Activated CD4-positive, alpha-beta T cell treated with anti-CD3 and anti-CD28 coated beads, Interleukin-2, amount 10 ng/mL, durations not matched to agents 24 days and 14 days (primary cell): ENCODE data around the gene SWSAP1. TPM values are rescaled to one million over a fixed set of nuclear protein-coding genes. Genes with fewer than 3 reads are reported as not detected.
A peak's percentile ranks its signal among the peaks of the same experiment; 100 is the strongest.
"Not testable (repeated sequence)": the region's sequence is repeated elsewhere in the genome, so short reads cannot be mapped to it uniquely, and the experiment has no call there.

Experiments used
- DNase-seq: peaks from one replicate; pipeline ENCODE4 v3.0.0; 2022
- H3K27ac Mint-ChIP-seq: one replicate; pipeline ENCODE4 v1.8.0; 2022; ENCODE audit warnings: mild to moderate bottlenecking, mixed read lengths
- H3K27me3 Mint-ChIP-seq: one replicate; pipeline ENCODE4 v1.8.0; 2022; ENCODE audit warnings: mixed read lengths
- H3K36me3 Mint-ChIP-seq: one replicate; pipeline ENCODE4 v1.8.0; 2022; ENCODE audit warnings: low read depth, mild to moderate bottlenecking, mixed read lengths
- H3K4me1 Mint-ChIP-seq: one replicate; pipeline ENCODE4 v1.8.0; 2021; ENCODE audit warnings: mixed read lengths
- H3K4me3 Mint-ChIP-seq: one replicate; pipeline ENCODE4 v1.8.0; 2022; ENCODE audit warnings: mild to moderate bottlenecking, moderate library complexity, mixed read lengths
- H3K9me3 Mint-ChIP-seq: one replicate; pipeline ENCODE4 v1.8.0; 2021; ENCODE audit warnings: mixed read lengths
- intact Hi-C: fragments of 100-400 bp; cut with micrococcal nuclease; formaldehyde crosslinking; loops from one replicate; pipeline ENCODE4 v1.15.1; 2023
- total RNA-seq: library from RNA; stranded (reverse); gene quantifications from 2 replicates; pipeline ENCODE4 v1.2.3, GENCODE V29; 2022

The SWSAP1 gene
- total RNA-seq, 1 donor from 2014 or later: 2.3 TPM

- Mint-ChIP-seq H3K9me3 (no peaks in the 10 kb centered on the region), H3K4me1 (peaks cover 2% of the 10 kb centered on the region), H3K27ac (no peak overlapping the region), H3K4me3 (no peak overlapping the region), H3K27me3 (peaks cover 6% of the 10 kb centered on the region), H3K36me3 (no peaks in the 10 kb centered on the region)
- DNase-seq: peak; percentile 53
- intact Hi-C loops: no loop called here
These were observed 25.2 kb downstream of the SWSAP1 start for GRCh38 chr19:11399667-11400066.

- Mint-ChIP-seq H3K9me3 (no peaks in the 10 kb centered on the region), H3K4me1 (no peaks in the 10 kb centered on the region), H3K27ac (no peak overlapping the region), H3K36me3 (no peaks in the 10 kb centered on the region), H3K27me3 (peaks cover 4% of the 10 kb centered on the region), H3K4me3 (no peak overlapping the region)
- DNase-seq: no peak
- intact Hi-C loops: no loop called here
These were observed 26.3 kb downstream of the SWSAP1 start for GRCh38 chr19:11400798-11401197.

- no peak overlapping the region for H3K27ac Mint-ChIP-seq
- H3K36me3 Mint-ChIP-seq: no peaks in the 10 kb centered on the region
- no peak for DNase-seq
- intact Hi-C loops: no loop called here
- no peaks in the 10 kb centered on the region for H3K9me3 Mint-ChIP-seq
- peaks cover 9% of the 10 kb centered on the region for H3K27me3 Mint-ChIP-seq
- no peaks in the 10 kb centered on the region for H3K4me1 Mint-ChIP-seq
- H3K4me3 Mint-ChIP-seq: no peak overlapping the region
These were observed 27.5 kb downstream of the SWSAP1 start for GRCh38 chr19:11401808-11402543.

GRCh38 chr19:11404588-11405222 is 30.2 kb downstream of the SWSAP1 start:
- H3K27me3 Mint-ChIP-seq: peaks cover 11% of the 10 kb centered on the region
- no peak overlapping the region for H3K27ac Mint-ChIP-seq

GRCh38 chr19:11405846-11406643 is 31.6 kb downstream of the SWSAP1 start:
- intact Hi-C loops: no loop called here
- Mint-ChIP-seq H3K9me3 (no peaks in the 10 kb centered on the region), H3K27ac (no peak overlapping the region)

More at GRCh38 chr19:11404588-11405222, 30.2 kb downstream of the SWSAP1 start:
- Mint-ChIP-seq H3K36me3 (no peaks in the 10 kb centered on the region), H3K4me1 (no peaks in the 10 kb centered on the region), H3K4me3 (no peak overlapping the region), H3K9me3 (no peaks in the 10 kb centered on the region)
- intact Hi-C loops: no loop called here
- no peak for DNase-seq

GRCh38 chr19:11406703-11407236 is 32.3 kb downstream of the SWSAP1 start:
- DNase-seq, H3K4me3 Mint-ChIP-seq, intact Hi-C loops, H3K9me3 Mint-ChIP-seq, H3K27ac Mint-ChIP-seq, H3K36me3 Mint-ChIP-seq, H3K4me1 Mint-ChIP-seq: not testable (repeated sequence)
- H3K27me3 Mint-ChIP-seq: peaks cover 16% of the 10 kb centered on the region

More at GRCh38 chr19:11405846-11406643, 31.6 kb downstream of the SWSAP1 start:
- DNase-seq: peak; percentile 73
- H3K27me3 Mint-ChIP-seq: peaks cover 13% of the 10 kb centered on the region
- H3K36me3 Mint-ChIP-seq: no peaks in the 10 kb centered on the region
- H3K4me3 Mint-ChIP-seq: no peak overlapping the region
- H3K4me1 Mint-ChIP-seq: no peaks in the 10 kb centered on the region

- Mint-ChIP-seq H3K4me1 (no peaks in the 10 kb centered on the region), H3K36me3 (no peaks in the 10 kb centered on the region), H3K4me3 (no peak overlapping the region), H3K9me3 (no peaks in the 10 kb centered on the region), H3K27ac (no peak overlapping the region), H3K27me3 (peaks cover 16% of the 10 kb centered on the region)
- intact Hi-C loops: no loop called here
- DNase-seq: no peak
These were observed 34.1 kb downstream of the SWSAP1 start for GRCh38 chr19:11408591-11408990.

- Mint-ChIP-seq H3K4me3 (no peak overlapping the region), H3K27ac (no peak overlapping the region), H3K27me3 (peaks cover 13% of the 10 kb centered on the region), H3K4me1 (no peaks in the 10 kb centered on the region), H3K9me3 (no peaks in the 10 kb centered on the region), H3K36me3 (no peaks in the 10 kb centered on the region)
- intact Hi-C loops: no loop called here
- no peak for DNase-seq
These were observed 36.2 kb downstream of the SWSAP1 start for GRCh38 chr19:11410682-11411081.

- Mint-ChIP-seq H3K36me3 (no peaks in the 10 kb centered on the region), H3K4me1 (peaks cover 2% of the 10 kb centered on the region), H3K4me3 (no peak overlapping the region), H3K27me3 (peaks cover 37% of the 10 kb centered on the region), H3K9me3 (no peaks in the 10 kb centered on the region), H3K27ac (no peak overlapping the region)
- intact Hi-C loops: no loop called here
- DNase-seq: peak; percentile 52
These were observed 40.1 kb downstream of the SWSAP1 start for GRCh38 chr19:11414544-11414943.

- H3K4me3 Mint-ChIP-seq: no peak overlapping the region
- peaks cover 48% of the 10 kb centered on the region for H3K27me3 Mint-ChIP-seq
- H3K27ac Mint-ChIP-seq: no peak overlapping the region
- H3K4me1 Mint-ChIP-seq: peaks cover 13% of the 10 kb centered on the region
- no peaks in the 10 kb centered on the region for H3K36me3 Mint-ChIP-seq
- no peak for DNase-seq
- intact Hi-C loops: no loop called here
- H3K9me3 Mint-ChIP-seq: no peaks in the 10 kb centered on the region
These were observed 42.0 kb downstream of the SWSAP1 start for GRCh38 chr19:11416346-11417052.

GRCh38 chr19:11418094-11418548 is 43.7 kb downstream of the SWSAP1 start:
- Mint-ChIP-seq H3K36me3 (no peaks in the 10 kb centered on the region), H3K4me1 (peaks cover 25% of the 10 kb centered on the region), H3K27ac (no peak overlapping the region), H3K9me3 (no peaks in the 10 kb centered on the region), H3K27me3 (peaks cover 62% of the 10 kb centered on the region), H3K4me3 (no peak overlapping the region)
- intact Hi-C loops: no loop called here
- DNase-seq: no peak

- peak; percentile 55 for DNase-seq
- intact Hi-C loops: no loop called here
- H3K27me3 Mint-ChIP-seq: peaks cover 69% of the 10 kb centered on the region
- H3K27ac Mint-ChIP-seq: no peak within 1 kb of the TSS
- no peaks in the 10 kb centered on the region for H3K36me3 Mint-ChIP-seq
- H3K4me1 Mint-ChIP-seq: peaks cover 31% of the 10 kb centered on the region
- no peaks in the 10 kb centered on the region for H3K9me3 Mint-ChIP-seq
- no peak within 1 kb of the TSS for H3K4me3 Mint-ChIP-seq
These were observed 44.4 kb downstream of the SWSAP1 start, which contains the start of gene RGL3 for GRCh38 chr19:11418549-11419506. TSS of gene RGL3 (minus strand) at chr19:11419314. CDS start at chr19:11419278, 36 bp downstream.
